GM12878 (cell line): ENCODE data around the gene SARS2. TPM values are rescaled to one million over a fixed set of nuclear protein-coding genes. Genes with fewer than 3 reads are reported as not detected.
"Not testable (repeated sequence)": the region's sequence is repeated elsewhere in the genome, so short reads cannot be mapped to it uniquely, and the experiment has no call there.

ENCODE experiments used
- ATAC-seq: fragments of 200-7000 bp; cut with Tn5 transposase; 3 replicates; pipeline ENCODE4 v1.9.1; 2020; ENCODE audit warnings: mild to moderate bottlenecking, moderate library complexity
- BruUV-seq: library from RNA; stranded (reverse); fragments of 400-500 nt; replicated peaks from 2 replicates; lab custom pipeline; 2021; lab: Mats Ljungman, UMichigan
- CTCF ChIA-PET: fragments of 300-600 bp; sonication (Branson Sonifier 250); formaldehyde crosslinking; extraction: SDS; loops from one replicate; lab custom pipeline; 2021; ENCODE audit warnings: inconsistent platforms; lab: Yijun Ruan, JAX
- POLR2A ChIA-PET: fragments of 350-600 bp; formaldehyde crosslinking; extraction: SDS; loops from one replicate; lab custom pipeline; 2021; ENCODE audit warnings: inconsistent platforms; lab: Charles Lee
- RAD21 ChIA-PET: fragments of 300-600 bp; sonication (Branson Sonifier 250); formaldehyde crosslinking; loops from one replicate; lab custom pipeline; 2023; ENCODE audit warnings: antibody characterized with exemption; ENCODE audit not compliant: unreplicated experiment; lab: Charles Lee
- SMC1A ChIA-PET: fragments of 300-600 bp; sonication (Branson Sonifier 250); formaldehyde crosslinking; loops from one replicate; lab custom pipeline; 2023; ENCODE audit not compliant: unreplicated experiment, uncharacterized antibody; lab: Charles Lee
- DNase-seq: peaks from one replicate; pipeline ENCODE4 v3.0.0-alpha.2; 2011; ENCODE audit warnings: low read depth, low spot score
- FAIRE-seq: peaks from 3 replicates; lab custom pipeline; 2011; peaks lifted over from hg19 to GRCh38; lab: Jason Lieb, UNC
- H2AFZ ChIP-seq: 2 replicates; pipeline ENCODE4 v1.6.0; 2011; ENCODE audit warnings: low read depth, low read length, control low read depth; ENCODE audit not compliant: control insufficient read depth
- H3K27ac ChIP-seq: 2 replicates; pipeline ENCODE4 v1.5.1; 2011; ENCODE audit warnings: control low read depth; ENCODE audit not compliant: control insufficient read depth, insufficient read depth
- H3K27me3 ChIP-seq, 2 experiments: replicated peaks in 1 of 2; 2 replicates each; pipeline versions ENCODE4 v1.6.0 to v1.6.1; 2011; ENCODE audit warnings: low read length in 1 of 2; ENCODE audit not compliant: control insufficient read depth in 2 of 2, insufficient read depth in 2 of 2
- H3K36me3 ChIP-seq, 2 experiments: 2 replicates each; pipeline ENCODE4 v1.5.1; 2011; ENCODE audit warnings: low read length in 1 of 2; ENCODE audit not compliant: control insufficient read depth in 2 of 2, insufficient read depth in 2 of 2
- H3K4me1 ChIP-seq: 2 replicates; pipeline ENCODE4 v1.6.1; 2011; ENCODE audit warnings: mild to moderate bottlenecking, low read length, moderate library complexity, mixed read lengths; ENCODE audit not compliant: control insufficient read depth, insufficient read depth
- H3K4me2 ChIP-seq: 2 replicates; pipeline ENCODE4 v1.6.0; 2011; ENCODE audit warnings: control low read depth; ENCODE audit not compliant: control insufficient read depth, insufficient read depth
- H3K4me3 ChIP-seq: fragments of 200-600 bp; sonication (generic); 2 replicates; pipeline ENCODE4 v1.5.1; 2016
- H3K79me2 ChIP-seq: 2 replicates; pipeline ENCODE4 v1.6.0; 2011; ENCODE audit warnings: low read length; ENCODE audit not compliant: control insufficient read depth, insufficient read depth
- H3K9ac ChIP-seq: 2 replicates; pipeline ENCODE4 v1.8.0; 2011; ENCODE audit warnings: low read length, control low read depth, mixed read lengths; ENCODE audit not compliant: control insufficient read depth, insufficient read depth
- H3K9me3 ChIP-seq: replicated peaks from 3 replicates; pipeline ENCODE4 v1.5.1; 2011; ENCODE audit warnings: mild to moderate bottlenecking, low read length; ENCODE audit not compliant: control insufficient read depth, insufficient read depth
- H4K20me1 ChIP-seq: 2 replicates; pipeline ENCODE4 v1.6.0; 2011; ENCODE audit not compliant: control insufficient read depth, insufficient read depth
- ESRRA ChIP-seq: IDR thresholded peaks from 2 replicates; pipeline ENCODE4 v1.6.1; 2012; ENCODE audit warnings: mild to moderate bottlenecking, low read length, improper control_type of control experiment
- IRF4 ChIP-seq: IDR thresholded peaks from 2 replicates; pipeline ENCODE4 v1.6.1; 2011; ENCODE audit warnings: low read depth, low read length
- IRF5 ChIP-seq: fragments of 450-650 bp; IDR thresholded peaks from 2 replicates; pipeline ENCODE4 v1.6.1; 2017; ENCODE audit warnings: borderline replicate concordance
- MTA2 ChIP-seq: fragments of 450-650 bp; IDR thresholded peaks from 2 replicates; pipeline ENCODE4 v1.6.1; 2016; ENCODE audit warnings: low read depth, mild to moderate bottlenecking, moderate library complexity
- MYB ChIP-seq: fragments of 150-350 bp; IDR thresholded peaks from 2 replicates; pipeline ENCODE4 v1.6.1; 2014; ENCODE audit warnings: mild to moderate bottlenecking, low read depth, low read length, borderline replicate concordance
- RAD21 ChIP-seq: IDR thresholded peaks from 2 replicates; pipeline ENCODE4 v1.6.1; 2011; ENCODE audit warnings: mild to moderate bottlenecking, low read depth, low read length, moderate library complexity; ENCODE audit not compliant: insufficient read depth
- RELA ChIP-seq: fragments of 450-650 bp; IDR thresholded peaks from 2 replicates; pipeline ENCODE4 v1.8.0; 2014; ENCODE audit warnings: borderline replicate concordance; ENCODE audit not compliant: partially characterized antibody
- SIX5 ChIP-seq: IDR thresholded peaks from 2 replicates; pipeline ENCODE4 v1.6.1; 2011; ENCODE audit warnings: mild to moderate bottlenecking, low read depth, low read length, moderate library complexity; ENCODE audit not compliant: severe bottlenecking
- ZBED1 ChIP-seq: IDR thresholded peaks from 2 replicates; pipeline ENCODE4 v1.6.1; 2016; ENCODE audit warnings: borderline replicate concordance
- ZNF384 ChIP-seq: IDR thresholded peaks from 2 replicates; pipeline ENCODE4 v1.6.1; 2012; ENCODE audit warnings: low read depth, mild to moderate bottlenecking, low read length, improper control_type of control experiment, borderline replicate concordance
- ZNF687 ChIP-seq: fragments of 450-650 bp; IDR thresholded peaks from 2 replicates; pipeline ENCODE4 v1.6.1; 2017; ENCODE audit warnings: mild to moderate bottlenecking, moderate library complexity
- WGBS: methylation state at CpG from one replicate; pipeline ENCODE4 v1.1.6; 2016; ENCODE audit warnings: low lambda C conversion rate; ENCODE audit not compliant: insufficient replicate concordance, insufficient coverage; ENCODE audit errors: missing lambda C conversion rate; 5-methylcytosine and 5-hydroxymethylcytosine counted together
- in situ Hi-C: fragments of 300-500 bp; cut with MboI; formaldehyde crosslinking; loops from 9 replicates; pipeline ENCODE4 v1.14.3; 2018; ENCODE audit warnings: mixed read lengths
- intact Hi-C: fragments of 100-400 bp; cut with micrococcal nuclease; formaldehyde crosslinking; loops from one replicate; pipeline ENCODE4 v1.14.2; 2022; ENCODE audit not compliant: unreplicated experiment
- polyA plus RNA-seq, 11 experiments: library from polyadenylated mRNA; depleted of rRNA in 4 of 11; unstranded in 6 of 11; stranded (reverse) in 5 of 11; fragments of >200 nt; fragmentation: Nextera tagmentation in 4 of 11; fragmentation: Illumina TruSeq in 1 of 11; extraction: Ambion mirVana in 4 of 11; extraction: Trizol in 1 of 11; gene quantifications; 1 replicate in 1 of 11; 2 replicates in 10 of 11; pipeline versions ENCODE4 v1.2.1 to v1.2.3, GENCODE V29; 2011 to 2016; ENCODE audit warnings: inconsistent platforms in 2 of 11, missing spikeins in 2 of 11, low read depth in 1 of 11
- total RNA-seq, 4 experiments: library from RNA; depleted of rRNA in 3 of 4; stranded (reverse); fragments of >200 nt in 3 of 4; fragmentation: Illumina TruSeq in 1 of 4; extraction: Trizol in 1 of 4; gene quantifications; 2 replicates each; pipeline versions ENCODE4 v1.2.1 to v1.2.3, GENCODE V29; 2013 to 2021

The SARS2 gene
- total and polyA plus RNA-seq, 10 of the 15 experiments (the other 5 are each of a cell fraction or from before 2014, with no cell fraction given), result 2.6 to 50.3 (median 27.5) TPM

DNA sequence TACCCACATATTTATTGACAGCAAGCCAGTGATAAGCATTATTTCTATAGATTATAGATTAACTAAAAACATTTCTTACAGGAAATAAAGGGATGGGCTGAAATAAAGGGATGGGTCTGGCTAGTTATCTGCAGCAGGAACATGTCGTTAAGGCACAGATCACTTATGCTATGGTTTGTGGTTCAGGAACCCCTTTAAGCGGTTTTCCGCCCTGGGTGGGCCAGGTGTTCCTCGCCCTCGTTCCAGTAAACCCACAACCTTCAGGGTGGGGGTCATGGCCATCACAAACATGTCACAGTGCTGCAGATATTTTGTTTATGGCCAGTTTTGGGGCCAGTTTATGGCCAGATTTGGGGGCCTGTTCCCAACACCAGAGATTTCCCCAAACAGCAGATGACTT lies 10.9 kb upstream of the SARS2 start:
- FAIRE-seq, DNase-seq, RAD21 ChIA-PET, H3K27me3 ChIP-seq, H3K4me1 ChIP-seq, H4K20me1 ChIP-seq, BruUV-seq, in situ Hi-C loops, H3K27ac ChIP-seq, H2AFZ ChIP-seq, POLR2A ChIA-PET, H3K9ac ChIP-seq, intact Hi-C loops, H3K4me2 ChIP-seq, H3K4me3 ChIP-seq, ATAC-seq, SMC1A ChIA-PET, H3K79me2 ChIP-seq, H3K9me3 ChIP-seq, H3K36me3 ChIP-seq: not testable (repeated sequence)
- WGBS, result 32% methylated on average over 5 of the region's 5 CpGs
- CTCF ChIA-PET, result interaction anchor here (0.9 to 1.3 kb wide), 2 partner anchors 9 to 11 kb away, joined by 3 to 4 read pairs; partner anchors contain the start of genes MRPS12 and SARS2

GRCh38 chr19:38939957-38940356 lies 9.4 kb upstream of the SARS2 start:
- Histone ChIP-seq H4K20me1 (no peaks in the 10 kb centered on the region), H3K27me3 (no peaks in the 10 kb centered on the region; a peak in 1 of 4 replicates), H3K4me1 (no peaks in the 10 kb centered on the region), H2AFZ (no peak overlapping the region), H3K4me2 (no peak overlapping the region), H3K36me3 (no peaks in the 10 kb centered on the region), H3K79me2 (no peaks in the 10 kb centered on the region), H3K9me3 (no peaks in the 10 kb centered on the region; the same call in 2 of the 3 replicates), H3K4me3 (no peak overlapping the region), H3K9ac (no peak overlapping the region), H3K27ac (no peak overlapping the region)
- in situ Hi-C loops, result no loop called here
- DNase-seq (no peak), FAIRE-seq (no peak), ATAC-seq (no peak)
- SMC1A ChIA-PET, result interaction anchor here (0.9 to 1.4 kb wide), 2 partner anchors 9 to 22 kb away, joined by 4 to 6 read pairs; partner anchors contain the start of genes MRPS12 and SARS2
- WGBS, result 60% methylated on average over 5 of the region's 5 CpGs
- POLR2A ChIA-PET, result no interaction called here
- intact Hi-C loops, result no loop called here
- BruUV-seq, result no TSS peak
- CTCF ChIA-PET, result interaction anchor here (0.9 to 1.5 kb wide), 3 partner anchors 8 to 305 kb away, joined by 4 to 6 read pairs (median 4); partner anchors contain the start of genes MRPS12 and SARS2
- RAD21 ChIA-PET, result no interaction called here
- TF ChIP-seq ESRRA (no peak), IRF5 (no peak), RELA (no peak), IRF4 (no peak), MYB (no peak), SIX5 (no peak), ZNF384 (no peak), RAD21 (no peak), ZBED1 (no peak), ZNF687 (no peak), MTA2 (no peak)
